Hematopoietic multipotent progenitor cell treated with erythropoietin and hydrocortisone succinate and interleukin-3 and kit ligand, for 8 days (in vitro differentiated cells): ENCODE data around the gene SMYD3.

Experiments
- DNase-seq: peaks from one replicate; pipeline ENCODE4 v3.0.0-alpha.2; 2015

SMYD3 gene

DNA sequence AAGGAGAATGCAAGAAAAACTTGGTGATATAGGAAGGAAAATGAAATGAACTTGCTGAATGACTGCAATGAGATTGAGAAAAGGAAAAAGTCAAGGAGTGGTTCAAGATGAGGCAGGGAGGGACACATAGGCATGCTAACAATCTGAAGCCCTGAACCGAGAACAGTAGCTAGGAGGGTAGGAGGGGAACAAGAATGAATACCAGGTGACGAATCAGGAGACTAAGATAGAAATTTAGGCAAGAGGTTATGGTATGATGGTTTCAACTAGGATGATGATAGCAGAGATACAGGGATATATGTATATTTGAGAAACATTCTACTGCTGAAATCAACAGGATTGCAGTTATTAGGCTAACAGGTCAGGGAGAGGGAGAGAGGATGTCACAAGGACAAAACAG lies 44.1 kb downstream of the SMYD3 start:
- no peak for DNase-seq

DNA sequence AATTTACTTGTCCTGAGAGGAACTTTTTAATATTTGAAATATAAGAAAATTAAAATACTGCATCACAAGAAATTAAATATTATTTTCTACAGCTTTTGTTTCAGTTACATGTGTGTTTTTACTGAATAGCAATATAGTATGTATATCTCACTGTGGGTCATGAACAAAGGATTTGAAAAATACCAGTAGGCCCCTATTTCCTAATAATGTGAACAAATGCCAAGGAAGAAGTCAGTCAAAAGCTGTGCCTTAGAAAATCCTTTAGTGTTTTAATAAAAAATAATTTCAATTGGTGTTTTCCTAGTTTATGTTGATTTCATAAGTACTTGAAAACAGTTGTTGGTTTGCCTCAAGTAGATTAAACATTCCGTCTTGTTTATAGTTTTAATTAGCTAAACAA lies 46.7 kb downstream of the SMYD3 start:
- DNase-seq, result no peak

DNA sequence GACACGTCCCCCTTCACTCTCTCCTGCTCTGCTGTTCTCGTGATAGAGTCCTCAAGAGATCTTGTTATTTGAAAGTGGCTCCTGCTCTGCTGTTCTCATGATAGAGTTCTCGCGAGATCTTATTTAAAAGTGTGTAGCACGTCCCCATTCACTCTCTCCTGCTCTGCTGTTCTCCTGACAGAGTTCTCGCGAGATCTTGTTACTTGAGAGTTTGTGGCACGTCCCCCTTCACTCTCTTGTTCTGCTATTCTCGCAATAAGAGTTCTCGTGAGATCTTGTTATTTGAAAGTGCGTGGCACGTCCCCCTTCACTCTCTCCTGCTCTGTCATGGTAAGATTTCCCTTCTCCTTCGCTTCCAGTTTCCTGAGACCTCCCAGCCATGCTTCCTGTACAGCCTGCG lies 47.9 kb downstream of the SMYD3 start:
- DNase-seq, result no peak

DNA sequence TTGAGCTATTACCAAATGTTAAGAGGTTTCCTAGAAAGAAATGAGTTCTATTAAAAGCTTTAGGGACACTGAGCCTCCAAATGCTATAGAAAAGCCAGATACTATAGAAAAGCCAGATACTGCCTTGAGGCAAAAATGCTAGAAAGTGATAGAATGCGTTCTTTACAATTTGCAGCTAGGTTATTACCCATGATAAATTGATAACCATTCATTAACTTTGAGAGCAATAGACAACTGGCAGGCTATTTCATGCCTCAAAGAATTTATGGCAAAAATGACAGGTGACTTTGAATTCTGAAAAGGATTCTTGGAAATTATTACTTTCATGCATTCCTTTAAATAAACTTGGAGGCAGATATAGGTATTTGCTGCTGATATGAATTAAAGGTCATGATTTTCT lies 51.6 kb downstream of the SMYD3 start:
- DNase-seq, result no peak

DNA sequence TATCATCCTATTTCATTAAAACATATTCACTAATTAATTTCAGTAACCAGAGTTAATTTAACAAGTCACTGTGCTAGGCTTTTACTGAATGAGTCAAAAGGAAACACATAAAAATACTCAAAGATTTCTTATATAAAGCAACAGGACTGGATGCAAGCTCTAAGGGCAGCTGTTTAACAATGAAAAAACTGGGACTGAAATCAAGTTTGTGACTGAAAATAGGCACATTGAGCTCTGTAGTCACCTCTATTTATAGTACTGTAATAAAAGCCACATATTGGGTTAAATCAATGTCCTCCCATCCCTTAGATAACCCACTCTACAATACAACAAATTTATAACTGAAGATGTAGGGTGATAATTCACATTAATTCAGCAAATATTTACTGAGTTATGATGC lies 52.4 kb downstream of the SMYD3 start:
- no peak for DNase-seq

DNA sequence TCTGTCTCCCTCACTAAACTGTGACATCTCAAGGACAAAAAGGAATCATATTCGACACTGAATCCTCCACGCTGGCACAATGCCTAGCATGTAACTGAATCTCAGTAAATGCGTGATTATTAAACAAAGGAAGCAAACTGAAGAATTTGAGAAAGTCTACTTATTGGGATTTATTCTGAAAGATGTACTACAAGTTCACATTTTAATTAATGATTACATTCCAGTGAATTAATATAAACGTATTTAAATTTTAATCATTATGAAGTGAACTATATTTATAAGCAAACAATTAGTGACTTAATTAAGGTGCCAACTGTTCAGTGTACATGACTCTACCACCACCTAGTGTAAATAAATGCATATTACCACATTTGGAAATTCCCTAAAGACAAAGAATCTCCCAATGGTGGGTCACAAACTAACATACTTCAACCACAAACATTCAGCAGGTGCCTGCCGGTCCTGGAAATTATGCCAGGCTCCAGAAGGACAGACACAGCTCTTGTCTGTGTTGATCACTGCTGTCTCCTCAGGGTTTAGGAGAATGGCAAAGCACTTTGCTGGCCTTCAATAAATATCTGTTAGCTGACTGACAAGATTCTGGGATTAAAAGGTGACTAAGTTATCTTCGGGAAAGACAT lies 56.3 kb downstream of the SMYD3 start:
- peak; percentile 64 for DNase-seq

DNA sequence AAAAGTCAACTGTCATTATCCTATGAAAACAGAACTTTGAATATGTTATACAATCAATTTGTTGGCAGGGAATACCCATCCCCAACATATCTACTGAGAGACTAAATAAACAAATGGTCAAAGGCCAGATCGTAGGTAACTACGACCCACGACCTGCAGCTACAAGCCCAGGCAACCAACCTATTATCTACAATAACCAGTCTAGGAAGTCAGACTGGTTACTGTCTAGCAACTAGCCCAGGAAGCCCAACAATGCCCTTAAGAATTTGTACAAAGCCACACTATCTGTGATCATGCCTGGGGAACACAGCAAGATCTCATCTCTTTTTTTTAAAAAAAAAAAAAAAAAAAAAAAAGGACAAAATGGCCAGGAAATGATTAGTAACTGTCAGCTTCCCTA lies 58.7 kb downstream of the SMYD3 start:
- no peak for DNase-seq

DNA sequence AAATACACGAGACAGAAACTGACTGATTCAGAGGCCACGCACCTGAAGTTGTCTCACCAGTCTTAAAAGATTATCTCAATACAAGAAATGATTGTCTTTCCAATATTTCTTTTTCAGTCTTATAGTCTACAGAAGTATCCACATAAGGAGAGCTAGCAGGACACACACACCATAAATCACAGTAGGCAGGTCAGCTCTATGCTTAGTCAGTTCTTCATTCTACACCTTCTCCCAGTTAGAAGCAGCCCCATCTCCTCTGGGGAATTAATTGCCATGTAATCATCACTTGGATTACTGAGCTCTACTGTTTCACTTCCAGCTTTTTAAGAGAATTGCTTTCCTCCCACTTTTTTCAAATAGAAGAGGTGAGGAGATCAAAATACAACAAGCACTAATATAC lies 59.6 kb downstream of the SMYD3 start:
- DNase-seq, result no peak

DNA sequence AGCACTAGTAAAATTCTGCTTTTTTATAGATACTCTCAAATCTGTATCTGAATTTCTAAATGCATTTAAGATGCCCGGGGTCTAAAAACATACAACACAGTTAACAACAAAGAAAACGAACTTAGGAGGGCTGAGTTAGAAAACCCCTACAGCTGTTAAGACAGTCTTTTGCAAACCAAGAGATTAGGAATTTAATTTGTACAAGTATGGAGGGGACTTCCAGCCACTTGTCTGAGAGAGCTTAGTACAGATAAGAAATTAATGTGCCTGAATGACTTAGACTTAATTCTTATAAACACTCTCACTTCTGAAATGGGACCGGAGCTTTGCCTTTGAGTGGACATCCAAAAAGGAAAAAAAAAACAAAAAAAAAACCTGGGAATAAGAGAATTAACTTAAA lies 61.6 kb downstream of the SMYD3 start:
- DNase-seq, result peak; percentile 42

DNA sequence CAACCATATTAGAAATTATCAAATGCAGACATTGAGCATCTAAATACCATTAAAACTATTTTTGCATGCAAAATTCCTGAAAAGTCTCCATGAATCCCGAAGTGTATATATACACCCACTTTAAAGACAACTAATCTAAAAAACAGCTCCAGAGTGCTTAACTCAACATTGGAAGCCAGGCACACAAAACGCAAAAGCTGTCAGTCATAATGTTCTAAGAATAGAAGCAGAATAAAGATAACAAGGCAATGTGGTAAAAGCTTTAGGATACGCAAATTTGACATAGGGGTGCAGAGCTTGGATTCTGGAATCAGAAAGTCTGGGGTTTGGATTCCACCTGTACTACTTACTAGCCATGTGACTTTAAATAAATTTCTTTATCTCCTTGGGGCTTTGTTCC lies 62.5 kb downstream of the SMYD3 start:
- no peak for DNase-seq

DNA sequence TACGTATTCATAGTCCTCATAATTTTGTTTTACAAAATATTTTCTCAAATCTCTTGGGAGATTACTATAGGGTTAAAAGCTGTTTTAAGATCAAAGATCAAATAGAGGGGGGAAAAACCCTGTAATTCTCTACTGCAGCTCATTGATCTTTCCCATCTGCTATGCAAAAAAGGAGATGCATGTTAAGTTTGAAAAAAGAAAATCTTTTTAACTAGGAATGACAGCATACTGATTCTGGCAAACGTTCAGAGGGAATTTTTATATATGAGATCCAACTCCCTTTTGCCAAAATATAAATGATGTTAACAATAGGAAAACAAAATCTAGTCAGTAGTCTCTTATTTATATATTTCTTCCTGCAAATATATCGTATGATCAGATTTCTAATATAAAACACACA lies 69.1 kb downstream of the SMYD3 start:
- DNase-seq, result no peak

DNA sequence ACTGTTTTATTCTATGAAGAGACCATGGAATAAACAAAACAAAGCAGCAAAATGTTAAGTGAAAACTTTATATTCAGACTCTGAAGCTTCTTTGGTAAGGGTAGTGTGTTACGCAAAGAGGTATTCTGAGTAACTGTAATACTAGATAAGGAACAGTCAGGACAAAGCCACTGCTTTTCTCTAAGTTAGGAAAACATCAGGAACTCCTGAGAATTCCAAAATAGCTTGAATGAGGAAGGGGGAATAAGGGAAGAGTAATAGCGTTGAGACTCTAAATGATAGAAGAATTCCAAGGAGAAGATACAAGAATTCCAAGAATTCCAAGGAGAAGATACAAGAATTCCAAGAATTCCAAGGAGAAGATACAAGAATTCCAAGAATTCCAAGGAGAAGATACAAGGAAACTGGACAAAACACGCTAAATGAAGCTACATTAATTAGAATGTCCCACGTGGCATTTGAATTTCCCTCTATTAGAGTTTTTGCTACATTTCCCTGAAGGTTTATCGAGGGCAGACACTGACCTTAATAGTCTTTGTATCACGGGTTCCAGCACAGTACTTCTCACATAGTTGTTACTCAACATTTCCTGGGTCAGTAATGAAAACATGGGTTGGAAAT lies 71.5 kb downstream of the SMYD3 start:
- DNase-seq, result no peak

DNA sequence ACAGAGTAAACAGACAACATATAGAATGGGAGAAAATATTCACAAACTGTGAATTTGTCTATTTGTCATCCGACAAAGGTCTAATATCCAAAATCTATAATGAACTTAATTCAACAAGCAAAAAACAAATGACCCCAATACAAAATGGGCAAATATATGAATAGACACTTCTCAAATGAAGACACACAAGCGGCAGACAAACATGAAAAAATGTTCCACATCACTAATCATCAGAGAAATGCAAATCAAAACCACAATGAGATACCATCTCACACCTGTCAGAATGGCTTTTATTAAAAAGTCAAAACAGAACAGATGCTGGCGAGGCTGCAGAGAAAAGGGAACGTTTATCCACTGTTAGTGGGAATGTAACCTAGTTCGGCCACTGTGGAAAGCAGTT lies 72.7 kb downstream of the SMYD3 start:
- no peak for DNase-seq

DNA sequence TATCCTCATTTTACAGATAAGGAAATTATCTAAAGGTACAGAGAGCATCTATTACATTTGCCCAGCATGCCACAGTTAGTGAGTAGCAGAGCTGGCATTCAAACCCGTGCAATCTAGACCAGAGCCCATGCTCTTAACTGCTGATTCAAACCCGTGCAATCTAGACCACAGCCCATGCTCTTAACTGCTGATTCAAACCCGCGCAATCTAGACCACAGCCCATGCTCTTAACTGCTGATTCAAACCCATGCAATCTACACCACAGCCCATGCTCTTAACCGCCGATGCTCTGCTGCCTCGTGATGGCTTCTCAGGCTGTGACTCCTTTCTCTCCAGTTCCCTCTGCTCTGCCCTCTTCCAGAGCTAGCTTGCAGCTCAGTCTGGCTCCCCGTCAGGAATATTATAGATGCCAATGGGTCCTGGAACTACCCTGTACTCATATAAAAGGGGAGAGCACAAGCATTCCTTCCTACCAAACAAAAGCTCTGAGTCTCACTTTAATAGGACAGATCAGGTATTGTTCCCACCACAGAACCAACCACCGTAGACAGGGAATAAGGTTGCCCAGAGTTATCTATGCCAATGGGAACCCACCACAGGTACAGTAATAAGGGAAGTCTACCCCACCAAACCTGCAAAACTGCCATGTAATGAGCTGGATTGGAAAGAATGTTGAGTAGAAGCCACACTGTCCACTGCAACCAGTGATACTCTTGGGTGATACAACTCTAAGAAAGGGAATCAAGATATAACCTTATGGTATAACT lies 78.4 kb downstream of the SMYD3 start:
- DNase-seq, result peak; percentile 93

DNA sequence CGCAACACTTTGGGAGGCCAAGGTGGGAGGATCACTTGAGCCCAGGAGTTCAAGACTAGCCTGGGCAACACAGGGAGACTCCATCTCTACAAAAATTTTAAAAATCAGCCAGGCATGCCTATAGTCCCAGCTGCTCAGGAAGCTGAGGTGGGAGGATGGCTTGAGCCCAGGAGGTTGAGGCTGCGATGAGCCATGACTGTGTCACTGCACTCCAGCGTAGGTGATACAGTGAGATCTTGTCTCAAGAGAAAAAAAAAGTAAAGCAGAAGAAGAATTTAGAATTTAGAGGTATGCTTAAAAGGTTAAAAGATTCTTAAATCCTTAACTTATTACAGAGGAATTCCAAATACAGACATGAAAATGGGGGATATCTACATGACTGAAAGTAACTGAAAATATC lies 79.5 kb downstream of the SMYD3 start:
- no peak for DNase-seq

DNA sequence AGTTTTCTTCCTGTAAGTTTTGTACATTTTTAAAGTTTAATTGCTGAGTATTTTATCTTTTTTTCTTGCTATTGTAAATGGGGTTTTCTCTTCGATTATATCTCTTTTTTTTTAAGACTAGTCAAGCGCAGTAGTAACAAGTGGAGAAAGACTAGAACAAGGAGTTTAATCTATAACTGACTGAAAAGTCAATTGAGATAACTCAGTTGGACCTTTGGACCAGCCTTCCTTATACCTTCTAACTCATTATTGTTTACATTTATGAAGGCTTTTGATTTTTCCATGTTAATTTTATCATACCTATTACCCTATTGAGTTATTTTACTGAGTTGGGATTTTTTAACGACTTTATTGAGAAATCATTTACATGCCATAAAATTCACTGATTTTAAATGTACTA lies 81.2 kb downstream of the SMYD3 start:
- no peak for DNase-seq

DNA sequence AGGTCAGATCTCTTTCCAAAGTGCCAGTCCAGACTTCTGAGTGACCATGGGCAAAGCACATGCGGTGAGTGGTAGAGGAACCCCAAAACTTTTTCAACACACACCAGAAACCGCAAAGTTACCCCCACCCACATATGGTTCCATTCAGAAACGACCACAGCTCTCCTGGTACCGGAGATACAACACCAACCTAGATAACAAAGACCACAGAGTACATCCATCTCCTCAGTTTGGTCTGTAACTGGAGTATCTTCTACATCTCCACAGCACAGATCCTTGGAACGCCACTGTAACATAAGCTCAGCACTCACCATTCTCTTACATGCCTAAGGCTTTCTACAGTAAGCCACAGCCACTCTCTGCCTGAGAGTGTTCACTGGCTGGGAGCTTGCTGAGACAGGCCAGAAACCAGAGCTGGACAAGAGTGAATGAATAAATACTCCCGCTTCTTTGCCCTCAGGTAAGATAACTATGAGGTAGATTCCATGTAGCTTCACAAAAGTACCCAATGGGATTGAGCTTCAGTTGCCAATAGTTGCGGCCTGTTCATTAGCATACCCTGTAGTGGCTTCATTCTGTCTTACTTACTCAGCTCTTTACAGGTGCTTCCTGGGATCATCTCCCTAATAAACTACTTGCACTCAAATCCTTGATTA lies 81.8 kb downstream of the SMYD3 start:
- peak; percentile 94 for DNase-seq

DNA sequence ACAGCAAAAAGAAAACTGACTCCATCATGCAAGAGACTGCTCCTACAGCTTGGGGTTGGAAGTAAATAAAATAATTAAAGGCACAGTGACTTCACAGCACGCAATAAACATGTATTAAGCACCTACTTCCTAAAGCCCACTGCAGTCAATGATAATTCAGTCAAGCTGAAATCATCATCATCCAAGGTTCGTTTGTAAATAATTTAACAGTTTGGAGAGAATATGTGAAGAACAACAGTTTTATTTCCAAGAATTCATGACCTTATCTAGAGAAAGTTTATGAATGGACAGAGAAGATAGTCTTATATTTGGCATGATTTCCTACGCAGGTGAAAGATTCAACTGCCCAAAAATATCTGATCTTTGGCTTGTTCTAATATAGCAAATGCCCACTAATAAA lies 86.8 kb downstream of the SMYD3 start:
- DNase-seq, result peak; percentile 86

DNA sequence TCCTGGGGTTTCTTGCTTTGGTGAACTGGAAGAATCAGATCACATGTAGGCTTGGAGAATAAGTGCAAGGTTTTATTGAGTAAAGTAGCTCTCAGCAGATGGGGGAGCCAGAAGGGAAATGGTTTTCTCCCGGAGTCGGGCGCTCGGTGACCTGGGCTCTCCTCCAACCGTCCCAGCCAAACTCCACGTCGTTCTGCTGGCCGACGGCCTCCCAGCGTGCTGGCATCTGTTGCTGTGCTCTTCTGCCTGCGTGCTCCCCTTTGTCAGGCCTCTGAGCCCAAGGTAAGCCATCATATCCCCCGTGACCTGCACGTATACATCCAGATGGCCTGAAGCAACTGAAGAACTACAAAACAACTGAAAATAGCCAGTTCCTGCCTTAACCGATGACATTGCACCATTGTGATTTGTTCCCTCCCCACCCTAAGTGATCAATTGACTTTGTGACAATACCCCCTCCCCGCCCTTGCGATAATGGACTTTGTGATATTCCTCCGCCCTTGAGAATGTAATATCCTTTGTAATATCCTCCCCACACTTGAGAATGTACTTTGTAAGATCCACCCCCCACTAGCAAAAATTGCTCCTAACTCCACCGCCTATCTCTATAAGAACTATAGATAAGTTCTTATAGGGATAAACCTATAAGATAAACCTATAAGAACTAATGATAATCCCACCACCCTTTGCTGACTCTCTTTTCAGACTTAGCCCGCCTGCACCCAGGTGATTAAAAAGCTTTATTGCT lies 88.3 kb downstream of the SMYD3 start:
- no peak for DNase-seq

DNA sequence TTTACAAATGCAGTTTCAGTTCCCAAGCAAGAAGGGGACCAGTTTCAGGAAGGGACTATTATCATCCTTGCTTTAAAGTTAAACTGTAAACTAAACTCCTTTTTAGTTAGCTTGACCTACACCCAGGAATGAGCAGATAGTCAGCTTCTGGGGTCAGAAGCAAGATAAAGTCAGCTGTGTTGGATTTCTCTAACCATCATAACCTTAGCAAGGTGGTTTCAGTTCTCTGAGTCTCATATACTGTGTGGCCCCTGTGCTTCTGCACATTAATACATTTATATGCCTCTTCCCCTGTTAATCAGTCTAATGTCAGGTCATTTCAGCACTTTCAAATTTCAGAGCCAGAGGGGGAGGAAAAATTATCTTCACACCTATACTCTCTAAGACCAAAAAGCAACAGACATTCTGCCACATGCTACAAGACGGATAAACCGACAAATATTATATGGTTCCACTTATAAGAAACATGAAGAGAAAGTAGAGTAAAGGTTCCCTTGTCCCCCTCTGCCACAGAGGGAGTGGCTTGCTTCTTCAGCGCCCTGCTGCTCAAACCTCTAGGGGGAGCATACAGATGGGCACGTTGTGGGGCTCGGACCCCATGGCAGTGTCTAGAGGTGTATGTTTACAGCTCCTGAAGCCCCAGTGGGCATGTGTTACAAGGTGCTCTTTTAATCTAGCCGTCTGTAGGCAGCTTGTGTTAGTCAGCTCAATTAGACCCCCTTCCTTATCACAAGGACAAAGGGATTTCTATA lies 89.1 kb downstream of the SMYD3 start:
- DNase-seq, result no peak

DNA sequence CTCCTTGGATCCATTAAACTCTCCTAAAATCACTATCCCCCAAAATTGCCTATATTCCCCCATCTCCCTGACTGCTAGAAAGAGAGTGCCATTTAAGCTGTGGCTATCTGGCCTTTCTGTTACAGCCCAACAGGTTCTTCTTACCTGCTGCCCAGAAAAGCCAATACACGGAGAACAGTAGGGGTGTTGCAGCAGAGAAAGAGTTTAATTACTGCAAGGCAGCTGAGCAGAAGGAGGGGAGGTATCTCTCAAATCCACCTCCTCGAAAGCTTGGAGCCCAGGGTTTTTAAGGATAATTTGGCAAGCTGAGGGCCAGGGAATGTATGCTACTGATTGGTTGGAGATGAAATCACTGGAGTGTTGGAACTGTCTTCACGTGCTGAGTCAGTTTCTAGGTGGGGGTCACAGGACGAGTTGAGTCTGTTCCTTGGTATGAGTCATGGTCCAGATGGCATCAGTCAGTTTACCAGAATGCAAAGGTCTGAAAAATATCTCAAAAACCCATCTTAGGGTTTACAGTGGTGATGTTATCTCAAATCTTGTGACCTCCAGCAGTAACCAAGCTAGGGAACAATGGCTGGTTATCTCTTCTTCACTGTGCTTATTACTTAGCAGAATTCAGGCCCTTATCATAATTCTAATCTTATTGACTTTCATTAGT lies 89.8 kb downstream of the SMYD3 start:
- DNase-seq, result peak; percentile 24

DNA sequence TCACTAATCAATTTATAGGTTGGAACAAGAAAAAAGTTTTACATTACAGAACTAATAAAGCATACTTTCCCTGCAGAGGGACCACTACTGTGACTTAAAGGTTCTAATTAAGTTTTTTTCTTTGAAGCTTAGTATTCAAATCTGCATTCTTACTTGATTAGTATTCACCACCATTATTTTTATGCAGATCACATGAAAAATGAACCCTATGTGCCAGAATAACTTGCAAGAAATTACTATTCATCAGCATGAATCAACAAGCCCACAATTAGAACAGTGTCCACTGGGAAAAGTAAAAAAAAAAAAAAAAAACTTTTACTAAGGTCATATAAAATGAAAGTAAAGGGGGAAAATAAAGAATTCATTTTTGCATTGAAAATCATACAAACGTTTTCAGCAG lies 90.8 kb downstream of the SMYD3 start:
- no peak for DNase-seq
